ENCODE results near the gene GPN2. TPM values are rescaled to one million over a fixed set of nuclear protein-coding genes. Genes with fewer than 3 reads are reported as not detected.
A peak's percentile ranks its signal among the peaks of the same experiment; 100 is the strongest.

GPN2 gene
- total and polyA plus RNA-seq, 9 of the 15 experiments (the other 6 are each of a cell fraction or from before 2014, with no cell fraction given): 9.9 to 58.8 (median 20.4) TPM

DNA sequence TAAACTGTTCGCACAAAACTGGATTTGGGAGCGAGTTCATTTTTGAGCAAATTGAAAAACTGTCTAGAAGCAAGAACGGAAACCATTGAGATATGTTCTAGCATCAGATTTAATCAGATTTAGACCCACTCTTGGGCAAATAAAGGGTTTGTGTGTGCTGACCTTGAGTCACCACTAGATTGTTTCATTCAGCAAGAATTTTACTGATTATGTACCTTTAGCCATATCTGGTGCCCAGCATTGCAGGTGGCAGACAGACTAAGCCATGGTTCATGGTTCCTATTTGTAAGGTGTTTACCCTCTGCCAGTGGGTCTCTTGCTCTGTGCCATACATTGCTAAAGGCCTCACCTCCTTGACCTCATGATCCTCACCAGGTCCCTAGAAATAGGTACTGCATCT, 32.8 kb upstream of the GPN2 start:
- Histone ChIP-seq H3K4me1 (replicated peaks in 1 of 2; ENCODE audit: control insufficient read depth in 2 of 2, insufficient read depth in 2 of 2, low read length in 2 of 2) (peaks cover 18% of the 10 kb centered on the region in 2 experiments; a peak in 4 of 5 replicates), H2AFZ (ENCODE audit: low read depth, low read length) (no peak overlapping the region), H4K20me1 (replicated peaks; ENCODE audit: control insufficient read depth, insufficient read depth, low read length) (peaks cover 12% of the 10 kb centered on the region), H3K9ac (ENCODE audit: insufficient read depth in 1 of 2, low read depth in 2 of 2, low read length in 2 of 2) (peak overlapping the region; percentile 92 to 99), H3K4me3 (peak overlapping the region; percentile 79), H3K36me3 (ENCODE audit: control insufficient read depth, insufficient read depth, low read length) (peaks cover 52% of the 10 kb centered on the region), H3K79me2 (ENCODE audit: control insufficient read depth, insufficient read depth, low read length) (peaks cover 59% of the 10 kb centered on the region), H3K4me2 (ENCODE audit: insufficient read depth, low read length) (peak overlapping the region; percentile 97), H3K27ac (ENCODE audit: extremely low read depth, low read depth, low read length) (peak overlapping the region; percentile 92), H3K9me1 (ENCODE audit: control insufficient read depth, insufficient read depth, low read length) (no peaks in the 10 kb centered on the region), H3K9me3 (replicated peaks; ENCODE audit: control insufficient read depth, insufficient read depth, low read depth, low read length) (no peaks in the 10 kb centered on the region), H3K27me3 (ENCODE audit: control insufficient read depth in 2 of 2, insufficient read depth in 2 of 2, low read length in 2 of 2) (no peaks in the 10 kb centered on the region; a peak in 1 of 5 replicates)
- 17% methylated on average over 3 of the region's 3 CpGs for WGBS (ENCODE audit: insufficient coverage, low coverage, missing lambda C conversion rate)
- TF ChIP-seq E2F8 (IDR thresholded peaks at IDR 0.05; ENCODE audit: low read depth, partially characterized antibody) (no peak), KLF6 (CRISPR knock-in tag; IDR thresholded peaks at IDR 0.05; ENCODE audit: borderline replicate concordance) (no peak), NR2C2 (CRISPR knock-in tag; IDR thresholded peaks at IDR 0.05) (0 out of 2 replicates have a peak, but pooled peaks have one; percentile 24), NR2C2 (tag; IDR thresholded peaks at IDR 0.05) (no peak), MBD1 (CRISPR knock-in tag; IDR thresholded peaks at IDR 0.05) (no peak), NR2C1 (IDR thresholded peaks at IDR 0.05) (0 out of 2 replicates have a peak, but pooled peaks have one; percentile 7), NR2C1 (tag; IDR thresholded peaks at IDR 0.05) (no peak)
- no peak for ATAC-seq
- intact Hi-C loops (cut with micrococcal nuclease): no loop called here
- FAIRE-seq: no peak
- no TSS peak for BruUV-seq (replicated peaks)
- no peak for DNase-seq (ENCODE audit: extremely low read depth in 1 of 4, low spot score in 3 of 4)
- POLR2A ChIA-PET: no interaction called here
- in situ Hi-C loops (cut with MboI): no loop called here
- CTCF ChIA-PET (ENCODE audit: low intra/inter-chr PET ratio): no interaction called here

Data from K562 (cell line).